Left colon (tissue), 2 donors: ENCODE data around the gene RAD51B. TPM values are rescaled to one million over a fixed set of nuclear protein-coding genes. Genes with fewer than 3 reads are reported as not detected.
A peak's percentile ranks its signal among the peaks of the same experiment; 100 is the strongest.

ENCODE experiments used
- ATAC-seq: fragments of 200-7000 bp; cut with Tn5 transposase; one replicate; pipeline ENCODE4 v1.9.1; 2020; ENCODE audit warnings: mild to moderate bottlenecking, moderate library complexity
- DNase-seq, 2 donors: peaks; one replicate each; pipeline ENCODE4 v3.0.0-alpha.2; 2020
- intact Hi-C, 2 donors: fragments of 100-400 bp; cut with DNase I in 1 of 2; cut with micrococcal nuclease in 1 of 2; formaldehyde crosslinking; loops; one replicate each; pipeline versions ENCODE4 v1.11.2 to v1.14.0; 2022; cut with DNase I, micrococcal nuclease
- total RNA-seq, 2 donors: library from RNA; stranded (reverse); fragmentation: NEBNext Ultra II Directional; extraction: Animal tissue kit (Norgen Biotek cat#: 25700); gene quantifications; one replicate each; pipeline ENCODE4 v1.2.1, GENCODE V29; 2021
- donor health status: DM: no; HTN: no; CAD: no.
- donor health status: DM: yes; HTN: yes; CAD: no.

The RAD51B gene
- total RNA-seq, 2 donors from 2014 or later = 13.7 to 16.8 TPM

GRCh38 chr14:68482772-68483395 lies 663.3 kb downstream of the RAD51B start:
- intact Hi-C loops = no loop called here
- no peak for ATAC-seq

GRCh38 chr14:68486033-68486732 lies 666.6 kb downstream of the RAD51B start:
- intact Hi-C loops = no loop called here
- no peak for DNase-seq
- ATAC-seq = peak; percentile 27

More at GRCh38 chr14:68482772-68483395, 663.3 kb downstream of the RAD51B start:
- no peak for DNase-seq

DNA sequence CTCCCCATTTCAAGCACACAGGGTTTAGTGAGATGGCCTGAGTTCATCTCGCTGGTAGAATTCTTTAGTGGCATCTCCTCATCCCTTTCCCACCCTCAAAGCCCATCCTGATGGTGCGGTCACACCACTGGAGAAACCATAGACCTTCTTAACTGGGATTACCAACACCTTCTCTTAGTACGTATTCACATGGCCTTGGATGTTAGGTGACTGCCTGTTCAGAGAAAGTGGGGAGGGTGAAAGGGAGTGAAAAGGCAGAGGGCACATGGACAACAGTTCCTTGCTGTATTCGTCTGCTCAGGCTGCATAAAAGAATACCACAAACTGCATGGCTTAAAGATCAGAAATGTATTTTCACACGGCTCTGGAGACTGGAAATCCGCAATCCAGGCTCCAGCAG lies 667.2 kb downstream of the RAD51B start:
- DNase-seq (no peak), ATAC-seq (no peak)
- intact Hi-C loops = no loop called here

DNA sequence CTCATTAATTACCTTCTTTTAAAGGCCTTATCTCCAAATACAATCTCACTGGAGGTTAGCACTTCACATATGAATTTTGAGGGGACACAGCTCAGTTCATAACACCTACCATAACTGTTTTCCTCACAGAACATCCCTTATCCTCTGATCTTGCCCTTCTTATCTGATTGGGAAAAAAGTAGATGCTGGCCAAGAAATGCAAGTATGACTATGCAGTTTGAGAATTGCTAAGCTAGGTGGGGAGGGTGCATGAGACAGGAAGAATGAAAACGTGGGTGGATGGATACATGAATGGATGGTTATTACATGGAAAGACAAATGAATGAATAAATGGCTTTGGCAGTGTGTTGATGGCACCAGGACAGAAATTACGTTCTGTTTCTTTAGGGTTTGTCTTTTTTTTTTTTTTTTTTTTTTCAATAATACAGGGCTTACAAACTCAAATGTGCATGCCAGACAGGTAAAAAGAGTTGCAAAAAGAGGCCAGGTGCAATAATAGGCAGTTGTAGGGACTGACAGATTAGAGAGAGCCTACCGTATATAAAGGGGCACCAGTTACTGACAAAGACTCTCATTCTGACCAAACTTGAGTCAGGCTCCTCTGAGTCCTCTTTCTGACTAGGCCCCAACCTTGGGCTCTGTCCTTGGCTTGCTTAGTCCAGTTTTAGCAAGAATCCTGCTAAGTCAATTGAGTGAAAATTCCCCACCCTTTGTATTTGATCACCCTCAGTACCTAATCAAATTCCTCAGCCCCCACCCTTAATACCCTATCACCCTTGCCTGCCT lies 668.4 kb downstream of the RAD51B start:
- DNase-seq (no peak), ATAC-seq (no peak)
- intact Hi-C loops = no loop called here

DNA sequence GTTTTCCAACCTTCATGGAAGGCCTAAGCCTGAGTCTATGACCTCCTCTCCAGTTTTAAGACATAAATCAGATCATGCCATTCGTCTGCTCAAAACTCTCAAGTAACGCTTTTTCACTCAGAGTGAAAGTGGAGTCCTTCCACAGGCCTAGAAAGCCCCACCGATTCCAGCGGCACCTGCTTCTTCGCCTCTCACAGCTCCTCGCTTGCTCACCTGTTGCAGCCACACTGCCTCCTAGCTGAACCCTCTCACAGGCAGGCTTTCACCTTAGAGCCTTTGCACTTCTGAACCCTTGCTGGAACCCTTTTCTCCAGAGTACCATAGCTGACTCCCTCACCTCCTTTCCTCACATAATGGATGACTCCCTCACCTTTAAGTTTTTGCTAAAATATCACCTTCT lies 672.2 kb downstream of the RAD51B start:
- ATAC-seq (no peak), DNase-seq (no peak)
- intact Hi-C loops = no loop called here

GRCh38 chr14:68492381-68493151 lies 673.0 kb downstream of the RAD51B start:
- intact Hi-C loops = no loop called here
- DNase-seq = no peak
- ATAC-seq = no peak

- DNase-seq (no peak), ATAC-seq (no peak)
- intact Hi-C loops = no loop called here
These were observed 673.8 kb downstream of the RAD51B start for GRCh38 chr14:68493152-68493911.

DNA sequence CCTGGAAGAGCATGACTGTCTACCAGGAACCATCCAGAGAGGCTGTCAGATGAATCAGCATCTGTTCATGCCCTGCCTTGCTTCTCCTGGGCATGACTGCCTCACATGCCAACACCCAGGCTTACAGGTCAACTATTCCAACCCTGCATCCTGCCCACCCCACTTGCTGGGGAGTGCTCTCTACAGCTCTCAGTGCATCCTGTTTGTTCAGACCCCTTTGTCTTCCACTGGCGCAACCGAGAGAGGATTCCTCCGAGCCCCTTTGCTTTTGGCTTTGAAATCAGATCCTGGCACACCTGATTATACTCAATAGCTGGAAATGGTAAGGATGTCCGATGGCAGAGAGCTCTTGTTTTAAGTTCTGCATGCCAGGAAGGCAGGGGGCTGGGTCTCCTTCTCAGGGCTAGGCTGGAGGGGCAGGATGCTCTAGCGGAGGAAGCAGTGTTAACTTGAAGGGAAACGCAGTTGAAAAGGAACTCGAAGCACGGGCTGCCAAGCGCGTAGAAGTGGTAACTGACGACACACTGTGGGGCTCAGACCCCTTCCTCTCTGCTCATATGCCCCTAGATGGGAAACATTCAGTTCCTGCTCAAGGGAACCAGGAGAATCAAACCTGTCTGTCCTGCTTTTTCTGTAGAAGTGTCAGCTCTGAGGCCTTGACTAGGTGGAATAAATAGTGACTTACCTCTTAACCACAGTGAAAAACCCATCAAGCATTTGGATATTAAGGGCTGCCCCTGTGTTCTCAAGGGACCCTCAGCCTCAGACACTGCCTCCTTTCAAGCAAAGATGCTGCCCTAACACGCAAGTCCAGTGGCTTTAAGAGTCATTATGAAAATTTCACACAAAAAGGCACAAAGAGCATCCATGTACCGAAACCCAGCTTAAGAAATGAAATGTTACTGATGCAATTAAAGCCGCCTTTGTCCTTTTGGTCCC lies 675.8 kb downstream of the RAD51B start:
- ATAC-seq = no peak
- intact Hi-C loops = no loop called here
- DNase-seq = no peak

DNA sequence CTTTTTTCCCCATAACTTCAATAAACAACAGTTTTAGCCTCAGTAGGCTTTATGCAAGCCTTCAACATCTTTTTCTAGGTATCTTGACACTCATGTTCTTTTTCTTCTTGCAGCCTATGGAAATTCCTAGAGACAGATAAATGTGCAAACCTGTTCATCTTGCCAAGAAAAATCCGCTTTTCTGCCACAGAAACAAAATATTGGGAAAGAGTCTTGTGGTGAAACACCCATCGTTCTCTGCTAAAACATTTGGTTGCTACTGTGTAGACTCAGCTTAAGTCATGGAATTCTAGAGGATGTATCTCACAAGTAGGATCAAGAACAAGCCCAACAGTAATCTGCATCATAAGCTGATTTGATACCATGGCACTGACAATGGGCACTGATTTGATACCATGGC lies 677.4 kb downstream of the RAD51B start:
- ATAC-seq = no peak
- no peak for DNase-seq
- intact Hi-C loops = no loop called here

DNA sequence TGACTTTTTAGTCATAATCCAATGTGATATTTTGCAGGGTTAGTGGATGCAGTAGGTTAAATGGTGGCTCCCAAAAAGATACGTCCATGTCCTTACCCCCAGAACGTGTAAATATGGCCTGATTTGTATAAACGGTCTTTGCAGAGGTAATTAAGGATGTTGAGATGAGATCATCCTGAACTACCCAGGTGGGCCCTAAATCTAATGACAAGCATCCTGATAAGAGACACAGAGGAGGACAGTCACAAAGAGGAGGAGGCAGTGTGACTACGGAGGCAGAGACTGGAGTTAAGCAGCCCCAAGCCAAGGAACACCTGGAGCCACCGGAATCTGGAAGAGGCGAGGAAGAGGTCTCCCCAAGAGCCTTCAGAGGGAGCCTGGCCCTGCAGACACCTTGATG lies 679.9 kb downstream of the RAD51B start:
- ATAC-seq (no peak), DNase-seq (no peak)
- intact Hi-C loops = no loop called here

DNA sequence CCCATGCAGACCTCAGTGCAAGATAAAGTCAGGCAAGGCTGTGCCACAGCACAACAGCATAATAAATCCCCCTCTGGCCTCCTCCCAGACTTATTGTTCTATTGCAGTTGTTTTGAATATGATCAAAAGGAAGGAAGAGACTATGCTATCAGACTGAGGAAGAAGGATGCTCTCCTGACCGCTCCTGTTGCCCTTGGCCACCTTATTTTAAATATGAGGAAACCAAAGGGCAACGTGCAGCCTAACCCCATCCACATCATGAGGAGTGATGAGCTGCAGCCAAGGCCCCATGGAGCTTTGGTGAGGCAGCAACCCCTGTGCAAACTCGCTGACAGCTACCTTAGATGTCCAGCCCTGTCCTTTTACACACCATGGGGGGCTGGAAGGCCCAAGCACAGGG lies 681.6 kb downstream of the RAD51B start:
- ATAC-seq (no peak), DNase-seq (no peak)
- intact Hi-C loops = no loop called here

- ATAC-seq (peak; percentile 61), DNase-seq (peak in 1 of 2 donors; percentile 53)
- intact Hi-C loops = no loop called here
These were observed 682.1 kb downstream of the RAD51B start for GRCh38 chr14:68501614-68502052.

DNA sequence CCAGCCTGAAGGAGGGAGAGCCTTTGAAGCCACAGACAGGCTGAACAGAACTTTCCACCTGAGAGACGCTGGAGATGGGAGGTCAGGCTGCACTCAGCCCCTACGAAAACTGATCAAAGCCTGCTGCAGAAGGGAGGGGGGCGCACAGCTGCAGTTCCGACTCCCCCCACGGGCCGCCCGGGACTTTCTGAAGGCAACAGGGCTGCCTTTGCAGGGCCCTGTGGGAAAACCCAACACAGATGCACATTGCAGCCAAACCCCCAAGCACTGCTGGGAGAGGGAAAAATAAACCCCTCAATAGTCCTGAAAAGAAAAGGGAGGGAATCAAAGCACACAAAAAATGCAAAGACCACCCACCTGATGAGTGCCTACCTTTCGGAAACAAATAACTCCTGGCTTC lies 682.7 kb downstream of the RAD51B start:
- intact Hi-C loops = no loop called here
- ATAC-seq (no peak), DNase-seq (no peak)

- intact Hi-C loops = no loop called here
- DNase-seq = no peak
- no peak for ATAC-seq
These were observed 683.7 kb downstream of the RAD51B start for GRCh38 chr14:68503186-68503825.

DNA sequence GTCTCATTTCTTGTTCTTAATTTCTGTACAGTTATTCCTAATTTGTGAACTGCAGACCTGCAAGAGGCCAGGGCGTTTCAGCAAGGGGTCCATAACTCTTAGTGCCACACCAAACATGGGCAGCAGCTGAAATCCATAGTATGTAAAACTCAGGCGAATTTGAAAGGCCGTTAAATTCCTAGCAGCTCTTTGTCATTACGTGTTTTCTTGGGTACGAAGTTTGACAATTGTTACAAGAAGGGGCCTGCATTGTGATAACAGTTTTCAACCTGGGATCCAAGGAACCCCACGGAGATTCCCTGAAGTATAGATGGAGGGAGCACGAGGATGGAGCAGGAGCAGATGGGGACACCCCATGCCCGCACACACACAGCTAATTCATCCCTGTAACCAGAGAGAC lies 685.3 kb downstream of the RAD51B start:
- DNase-seq = no peak
- ATAC-seq = no peak
- intact Hi-C loops = no loop called here

DNA sequence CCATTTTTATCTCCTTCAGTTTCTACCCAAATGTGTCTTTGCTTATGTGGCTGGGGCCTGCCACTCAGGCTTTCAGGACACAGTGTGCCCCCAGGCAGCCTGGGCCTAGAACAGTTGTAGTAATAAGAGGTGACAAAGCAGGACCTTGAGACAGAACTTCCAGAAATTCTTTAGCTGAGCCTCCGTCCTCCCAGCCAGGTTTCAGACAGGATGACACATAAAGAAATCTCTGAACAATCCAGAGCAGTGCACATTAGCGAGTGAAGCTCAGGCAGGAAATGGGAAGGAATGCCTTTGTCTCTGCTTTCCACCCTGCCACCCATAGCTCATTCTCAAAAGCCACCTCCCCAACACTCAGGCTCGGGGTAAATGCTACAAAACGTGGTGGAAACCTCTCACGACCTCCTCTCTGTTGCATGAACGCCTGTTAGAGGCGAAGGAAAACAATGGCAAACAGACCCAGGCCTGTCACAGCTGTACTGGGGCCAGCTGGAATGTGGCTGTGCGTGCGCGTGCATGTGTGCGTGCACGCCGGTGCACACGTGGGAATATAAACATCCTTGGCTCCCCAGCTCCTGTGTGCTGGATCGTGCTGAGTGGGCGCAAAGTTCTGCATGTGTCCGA lies 686.6 kb downstream of the RAD51B start:
- intact Hi-C loops = no loop called here
- DNase-seq (peak in 1 of 2 donors; percentile 27), ATAC-seq (no peak)
